Mucosa of descending colon (tissue), 3 donors: ENCODE data around the gene SEPTIN7. TPM values are rescaled to one million over a fixed set of nuclear protein-coding genes. Genes with fewer than 3 reads are reported as not detected.

ENCODE experiments used
- ATAC-seq: fragments of 200-7000 bp; cut with Tn5 transposase; one replicate; pipeline ENCODE4 v1.9.1; 2020; ENCODE audit warnings: mild to moderate bottlenecking, moderate library complexity
- DNase-seq, 3 donors: peaks; one replicate each; pipeline ENCODE4 v3.0.0-alpha.2; 2020
- H3K36me3 ChIP-seq: fragments of 200-600 bp; one replicate; pipeline ENCODE4 v1.8.0; 2021; ENCODE audit warnings: low read depth, mild to moderate bottlenecking
- H3K4me1 ChIP-seq: fragments of 200-600 bp; one replicate; pipeline ENCODE4 v1.8.0; 2021; ENCODE audit warnings: low read depth, mild to moderate bottlenecking
- H3K4me3 ChIP-seq: fragments of 200-600 bp; one replicate; pipeline ENCODE4 v1.8.0; 2021; ENCODE audit warnings: mild to moderate bottlenecking
- H3K9me3 ChIP-seq: fragments of 200-600 bp; one replicate; pipeline ENCODE4 v1.8.0; 2021; ENCODE audit warnings: mild to moderate bottlenecking
- intact Hi-C, 2 donors: fragments of 100-400 bp; cut with DNase I in 1 of 2; cut with micrococcal nuclease in 1 of 2; formaldehyde crosslinking; loops; one replicate each; pipeline versions ENCODE4 v1.11.0 to v1.11.1; 2022; cut with DNase I, micrococcal nuclease
- total RNA-seq, 3 donors: library from RNA; stranded (reverse); fragmentation: NEBNext Ultra II Directional in 2 of 3; extraction: Animal tissue kit (Norgen Biotek cat#: 25700) in 2 of 3; gene quantifications; one replicate each; pipeline versions ENCODE4 v1.2.1 to v1.2.4, GENCODE V29; 2021 to 2023
- TF ChIP-seq, protein P1 (sequence below): fragments of 200-600 bp; IDR thresholded peaks from one replicate; pipeline ENCODE4 v1.8.0; 2022; ENCODE audit warnings: antibody characterized with exemption, mild to moderate bottlenecking
- donor health status: DM: no; HTN: no; CAD: no; lungs with moderate emphysema.
- donor health status: DM: no; HTN: no; CAD: no.
- donor health status: DM: no; HTN: yes; CAD: no.

Gene SEPTIN7
- total RNA-seq, 3 donors from 2014 or later, result 115 to 215 (median 126) TPM

DNA sequence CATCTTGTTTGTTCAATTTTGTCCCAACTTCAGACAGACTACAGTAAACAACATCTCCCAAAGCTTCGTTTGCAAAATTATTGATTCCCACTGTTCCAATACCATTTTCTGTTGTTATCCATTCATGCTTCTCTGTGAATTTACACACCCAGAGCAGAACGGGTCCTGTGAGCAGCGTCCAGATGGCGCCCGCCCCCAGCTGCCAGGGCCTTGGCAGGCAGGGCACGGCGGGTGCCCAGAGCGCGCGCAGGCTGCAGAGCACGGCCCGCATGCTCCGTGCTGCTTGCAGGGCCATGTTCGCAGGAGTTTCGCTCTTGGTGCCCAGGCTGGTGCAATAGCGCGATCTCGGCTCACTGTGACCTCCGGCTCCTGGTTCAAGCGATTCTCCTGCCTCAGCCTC is 32.5 kb upstream of the SEPTIN7 start:
- no peak for ATAC-seq
- TF ChIP-seq, protein P1, sequence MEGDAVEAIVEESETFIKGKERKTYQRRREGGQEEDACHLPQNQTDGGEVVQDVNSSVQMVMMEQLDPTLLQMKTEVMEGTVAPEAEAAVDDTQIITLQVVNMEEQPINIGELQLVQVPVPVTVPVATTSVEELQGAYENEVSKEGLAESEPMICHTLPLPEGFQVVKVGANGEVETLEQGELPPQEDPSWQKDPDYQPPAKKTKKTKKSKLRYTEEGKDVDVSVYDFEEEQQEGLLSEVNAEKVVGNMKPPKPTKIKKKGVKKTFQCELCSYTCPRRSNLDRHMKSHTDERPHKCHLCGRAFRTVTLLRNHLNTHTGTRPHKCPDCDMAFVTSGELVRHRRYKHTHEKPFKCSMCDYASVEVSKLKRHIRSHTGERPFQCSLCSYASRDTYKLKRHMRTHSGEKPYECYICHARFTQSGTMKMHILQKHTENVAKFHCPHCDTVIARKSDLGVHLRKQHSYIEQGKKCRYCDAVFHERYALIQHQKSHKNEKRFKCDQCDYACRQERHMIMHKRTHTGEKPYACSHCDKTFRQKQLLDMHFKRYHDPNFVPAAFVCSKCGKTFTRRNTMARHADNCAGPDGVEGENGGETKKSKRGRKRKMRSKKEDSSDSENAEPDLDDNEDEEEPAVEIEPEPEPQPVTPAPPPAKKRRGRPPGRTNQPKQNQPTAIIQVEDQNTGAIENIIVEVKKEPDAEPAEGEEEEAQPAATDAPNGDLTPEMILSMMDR, result no peak
- no peaks in the 10 kb centered on the region for H3K4me1 ChIP-seq

GRCh38 chr7:35771776-35772175 is 29.1 kb upstream of the SEPTIN7 start:
- no peak for ATAC-seq
- intact Hi-C loops, result no loop called here
- no peaks in the 10 kb centered on the region for H3K36me3 ChIP-seq

More for the DNA sequence above, 32.5 kb upstream of the SEPTIN7 start:
- intact Hi-C loops, result no loop called here
- H3K4me3 ChIP-seq, result no peak overlapping the region
- DNase-seq, result no peak
- no peaks in the 10 kb centered on the region for H3K9me3 ChIP-seq
- no peaks in the 10 kb centered on the region for H3K36me3 ChIP-seq

DNA sequence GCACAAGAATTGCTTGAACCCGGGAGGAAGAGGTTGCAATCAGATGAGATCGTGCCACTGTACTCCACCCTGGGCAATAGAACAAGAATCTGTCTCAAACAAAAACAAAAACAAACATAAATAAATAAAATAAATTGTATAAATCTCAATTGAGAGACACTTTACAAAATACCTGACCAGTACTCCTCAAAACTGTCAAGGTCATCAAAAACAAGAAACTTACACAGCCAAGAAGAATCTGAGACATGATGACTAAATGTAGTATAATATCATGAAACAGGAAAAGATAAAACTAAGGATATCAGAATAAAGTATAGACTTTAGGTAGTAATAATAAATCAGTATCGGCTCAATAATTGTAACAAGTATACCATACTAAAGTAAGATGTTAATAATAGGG is 26.9 kb upstream of the SEPTIN7 start:
- ATAC-seq (no peak), DNase-seq (no peak)
- intact Hi-C loops, result no loop called here
- Histone ChIP-seq H3K4me1 (no peaks in the 10 kb centered on the region), H3K9me3 (no peaks in the 10 kb centered on the region), H3K4me3 (no peak overlapping the region), H3K36me3 (no peaks in the 10 kb centered on the region)
- TF ChIP-seq, protein P1, result no peak

More at GRCh38 chr7:35771776-35772175, 29.1 kb upstream of the SEPTIN7 start:
- no peak for DNase-seq
- TF ChIP-seq, protein P1, result no peak
- Histone ChIP-seq H3K4me1 (no peaks in the 10 kb centered on the region), H3K9me3 (no peaks in the 10 kb centered on the region), H3K4me3 (no peak overlapping the region)

- Histone ChIP-seq H3K36me3 (no peaks in the 10 kb centered on the region), H3K9me3 (no peaks in the 10 kb centered on the region), H3K4me3 (no peak overlapping the region), H3K4me1 (no peaks in the 10 kb centered on the region)
- intact Hi-C loops, result no loop called here
- DNase-seq (no peak), ATAC-seq (no peak)
- TF ChIP-seq, protein P1, result no peak
Observed at GRCh38 chr7:35776686-35777085, 24.2 kb upstream of the SEPTIN7 start.

DNA sequence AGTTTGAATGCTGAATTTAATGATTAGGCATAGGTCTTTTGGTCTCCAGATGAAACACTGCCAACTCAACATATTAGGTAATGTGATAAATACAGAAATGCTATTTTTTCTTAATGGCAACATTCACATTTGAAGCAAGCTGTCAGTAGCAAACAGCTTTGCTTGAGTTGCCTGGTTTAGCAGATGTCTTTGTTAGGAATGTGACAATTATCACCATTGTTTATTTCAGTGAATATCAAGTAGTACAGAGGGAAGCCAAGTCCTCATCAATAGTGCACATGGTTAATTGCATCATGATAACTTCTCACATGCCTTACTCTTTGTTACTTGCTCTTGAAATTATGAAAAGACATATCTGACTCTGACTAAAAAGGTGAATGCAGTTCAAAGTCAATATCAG is 23.7 kb upstream of the SEPTIN7 start:
- TF ChIP-seq, protein P1, result no peak
- DNase-seq (no peak), ATAC-seq (no peak)
- Histone ChIP-seq H3K36me3 (no peaks in the 10 kb centered on the region), H3K4me3 (no peak overlapping the region), H3K4me1 (no peaks in the 10 kb centered on the region), H3K9me3 (no peaks in the 10 kb centered on the region)
- intact Hi-C loops, result no loop called here

GRCh38 chr7:35780070-35780469 is 20.8 kb upstream of the SEPTIN7 start:
- TF ChIP-seq, protein P1, result no peak
- DNase-seq (no peak), ATAC-seq (no peak)
- Histone ChIP-seq H3K4me1 (no peaks in the 10 kb centered on the region), H3K36me3 (no peaks in the 10 kb centered on the region), H3K9me3 (no peaks in the 10 kb centered on the region), H3K4me3 (no peak overlapping the region)
- intact Hi-C loops, result no loop called here
